Measurements from ENCODE around the gene PKD1L1.

- TF ChIP-seq RAD21 (conservative IDR thresholded peaks at IDR 0.05): no peak
- no peak for TF ChIP-seq EZH2 (IDR thresholded peaks at IDR 0.05; ENCODE audit: borderline replicate concordance, insufficient read depth, low read length, poor library complexity, severe bottlenecking)
- no peak for TF ChIP-seq CTCF (IDR thresholded peaks at IDR 0.05; ENCODE audit: poor library complexity, severe bottlenecking)
- no peak for TF ChIP-seq EP300 (conservative IDR thresholded peaks at IDR 0.05; ENCODE audit: poor library complexity, severe bottlenecking)
- no peak for TF ChIP-seq POLR2AphosphoS5 (IDR thresholded peaks at IDR 0.05)
- no peak for TF ChIP-seq REST (IDR thresholded peaks at IDR 0.05; ENCODE audit: borderline replicate concordance)
- TF ChIP-seq SMC3 (conservative IDR thresholded peaks at IDR 0.05; ENCODE audit: poor library complexity): no peak
Observed at GRCh38 chr7:47780555-47780954, 167.7 kb downstream of the PKD1L1 start.

All from neural cell (in vitro differentiated cells).